K562 (cell line): ENCODE measurements around the gene EGFR. TPM values are rescaled to one million over a fixed set of nuclear protein-coding genes. Genes with fewer than 3 reads are reported as not detected.

ENCODE experiments used
- ATAC-seq: fragments of 200-7000 bp; cut with Tn5 transposase; 3 replicates; pipeline ENCODE4 v1.9.1; 2020; ENCODE audit warnings: moderate library complexity
- BruUV-seq: library from RNA; stranded (reverse); fragments of 400-500 nt; replicated peaks from 2 replicates; lab custom pipeline; 2021; lab: Mats Ljungman, UMichigan
- CTCF ChIA-PET: fragments of 300-600 bp; formaldehyde crosslinking; extraction: SDS; loops from one replicate; lab custom pipeline; 2021; ENCODE audit warnings: low intra/inter-chr PET ratio; lab: Yijun Ruan, JAX
- POLR2A ChIA-PET: fragments of 300-600, 350-650 bp; sonication (Branson Sonifier 250); formaldehyde crosslinking; extraction: SDS; loops from one replicate; lab custom pipeline; 2021; ENCODE audit warnings: antibody characterized with exemption, inconsistent platforms; lab: Yijun Ruan, JAX
- DNase-seq, 4 experiments: peaks; one replicate each; pipeline versions ENCODE4 v3.0.0 to v3.0.0-alpha.2; 2011 to 2018; ENCODE audit warnings: low spot score in 3 of 4, mixed read lengths in 3 of 4; ENCODE audit errors: extremely low read depth in 1 of 4
- FAIRE-seq: peaks from 2 replicates; lab custom pipeline; 2011; peaks lifted over from hg19 to GRCh38; lab: Jason Lieb, UNC
- H2AFZ ChIP-seq: 2 replicates; pipeline ENCODE4 v1.6.0; 2011; ENCODE audit warnings: low read depth, low read length, control low read depth, inconsistent platforms
- H3K27ac ChIP-seq: fragments of 200-600 bp; 3 replicates; pipeline ENCODE4 v1.8.0; 2011; ENCODE audit warnings: low read depth, mild to moderate bottlenecking, control low read depth, inconsistent platforms, low read length, moderate library complexity, mixed read lengths; ENCODE audit errors: extremely low read depth
- H3K27me3 ChIP-seq, 2 experiments: fragments of 300-600 bp in 1 of 2; 2 replicates in 1 of 2; 3 replicates in 1 of 2; pipeline versions ENCODE4 v1.6.0 to v1.8.0; 2011; ENCODE audit warnings: inconsistent platforms in 2 of 2, low read length in 2 of 2, mild to moderate bottlenecking in 1 of 2, mixed read lengths in 1 of 2, moderate library complexity in 1 of 2; ENCODE audit not compliant: control insufficient read depth in 2 of 2, insufficient read depth in 2 of 2
- H3K36me3 ChIP-seq: fragments of 300-600 bp; 3 replicates; pipeline ENCODE4 v1.8.0; 2011; ENCODE audit warnings: mild to moderate bottlenecking, low read length, inconsistent platforms; ENCODE audit not compliant: control insufficient read depth, insufficient read depth
- H3K4me1 ChIP-seq, 2 experiments: fragments of 200-600 bp in 1 of 2; replicated peaks in 1 of 2; 2 replicates in 1 of 2; 3 replicates in 1 of 2; pipeline versions ENCODE4 v1.5.1 to v1.8.0; 2011; ENCODE audit warnings: inconsistent platforms in 2 of 2, low read length in 2 of 2, mild to moderate bottlenecking in 1 of 2, mixed read lengths in 1 of 2, moderate library complexity in 1 of 2; ENCODE audit not compliant: control insufficient read depth in 2 of 2, insufficient read depth in 2 of 2
- H3K4me2 ChIP-seq: 2 replicates; pipeline ENCODE4 v1.6.1; 2011; ENCODE audit warnings: low read length, control low read depth, inconsistent platforms, mixed read lengths; ENCODE audit not compliant: insufficient read depth
- H3K4me3 ChIP-seq: fragments of 200-600 bp; sonication (generic), shearing (Covaris generic); 2 replicates; pipeline ENCODE4 v1.5.1; 2016; ENCODE audit warnings: control low read depth, inconsistent platforms
- H3K79me2 ChIP-seq: fragments of 200-600 bp; 3 replicates; pipeline ENCODE4 v1.8.0; 2011; ENCODE audit warnings: low read length, inconsistent platforms; ENCODE audit not compliant: control insufficient read depth, insufficient read depth
- H3K9ac ChIP-seq, 2 experiments: 2 replicates each; pipeline versions ENCODE4 v1.6.0 to v1.6.1; 2011; ENCODE audit warnings: low read depth in 2 of 2, low read length in 2 of 2, control low read depth in 1 of 2, inconsistent platforms in 1 of 2, mild to moderate bottlenecking in 1 of 2, mixed read lengths in 1 of 2; ENCODE audit not compliant: insufficient read depth in 1 of 2
- H3K9me1 ChIP-seq: one replicate; pipeline ENCODE4 v1.6.0; 2011; ENCODE audit warnings: inconsistent platforms, mild to moderate bottlenecking, low read length, moderate library complexity; ENCODE audit not compliant: control insufficient read depth, insufficient read depth
- H3K9me3 ChIP-seq: replicated peaks from 2 replicates; pipeline ENCODE4 v1.5.1; 2011; ENCODE audit warnings: low read depth, low read length, inconsistent platforms; ENCODE audit not compliant: control insufficient read depth, insufficient read depth
- H4K20me1 ChIP-seq: replicated peaks from 2 replicates; pipeline ENCODE4 v1.6.1; 2011; ENCODE audit warnings: low read length, inconsistent platforms, mixed read lengths; ENCODE audit not compliant: control insufficient read depth, insufficient read depth
- ELF2 ChIP-seq: fragments of 250-450 bp; sonication (Bioruptor Pico); IDR thresholded peaks from 2 replicates; pipeline ENCODE4 v1.5.0; 2021; ENCODE audit warnings: mild to moderate bottlenecking
- SP2 ChIP-seq: IDR thresholded peaks from 2 replicates; pipeline ENCODE4 v1.6.1; 2011; ENCODE audit warnings: mild to moderate bottlenecking, low read depth, low read length, moderate library complexity; ENCODE audit not compliant: poor library complexity, severe bottlenecking; ENCODE audit errors: extremely low read depth
- WGBS: fragments of 100-300 bp; shearing (Covaris generic); methylation state at CpG from one replicate; pipeline ENCODE4 v1.1.6; 2016; ENCODE audit warnings: low coverage, mixed read lengths; ENCODE audit not compliant: insufficient coverage; ENCODE audit errors: missing lambda C conversion rate; 5-methylcytosine and 5-hydroxymethylcytosine counted together
- in situ Hi-C: fragments of 300-500 bp; cut with MboI; formaldehyde crosslinking; loops from 4 replicates; pipeline ENCODE4 v1.15.0; 2018; ENCODE audit warnings: inconsistent platforms, mixed read lengths
- intact Hi-C: fragments of 100-400 bp; cut with micrococcal nuclease; formaldehyde crosslinking; loops from 2 replicates; pipeline ENCODE4 v1.14.2; 2022
- polyA plus RNA-seq, 8 experiments: library from polyadenylated mRNA; depleted of rRNA in 4 of 8; stranded (reverse) in 5 of 8; unstranded in 3 of 8; fragments of >200 nt; fragmentation: Nextera tagmentation in 2 of 8; fragmentation: Illumina TruSeq in 1 of 8; extraction: Ambion mirVana in 2 of 8; extraction: Trizol in 1 of 8; gene quantifications; 2 replicates each; pipeline versions ENCODE4 v1.2.1 to v1.2.3, GENCODE V29; 2011 to 2014; ENCODE audit warnings: inconsistent platforms in 1 of 8, missing spikeins in 1 of 8
- total RNA-seq, 7 experiments: library from RNA; depleted of rRNA in 6 of 7; stranded (reverse); fragments of >200 nt in 6 of 7; fragmentation: Illumina TruSeq in 2 of 7; extraction: Trizol in 2 of 7; gene quantifications; 2 replicates each; pipeline versions ENCODE4 v1.2.1 to v1.2.3, GENCODE V29; 2011 to 2021; ENCODE audit warnings: low replicate concordance in 1 of 7
- TF ChIP-seq, protein P1 (sequence below): fragments of 200-800 bp; sonication (Bioruptor generic); IDR thresholded peaks from 2 replicates; pipeline ENCODE4 v1.6.1; 2017; ENCODE audit warnings: missing genetic modification characterization, missing compliant biosample characterization
- TF ChIP-seq, protein P2 (sequence below), 2 experiments: fragments of 450-650 bp in 1 of 2; sonication (generic) in 1 of 2; formaldehyde crosslinking; conservative IDR thresholded peaks; 2 replicates each; pipeline versions ENCODE4 v1.4.0 to v1.8.1; 2020 to 2022; ENCODE audit warnings: mild to moderate bottlenecking in 1 of 2, missing genetic modification reagents in 1 of 2

The EGFR gene
- total and polyA plus RNA-seq, 9 of the 15 experiments (the other 6 are each of a cell fraction or from before 2014, with no cell fraction given) = 0.13 TPM; not detected in 8

GRCh38 chr7:54981913-54982312 lies 36.9 kb upstream of the EGFR start (continued):
- no peak for TF ChIP-seq SP2
- TF ChIP-seq, protein P1, sequence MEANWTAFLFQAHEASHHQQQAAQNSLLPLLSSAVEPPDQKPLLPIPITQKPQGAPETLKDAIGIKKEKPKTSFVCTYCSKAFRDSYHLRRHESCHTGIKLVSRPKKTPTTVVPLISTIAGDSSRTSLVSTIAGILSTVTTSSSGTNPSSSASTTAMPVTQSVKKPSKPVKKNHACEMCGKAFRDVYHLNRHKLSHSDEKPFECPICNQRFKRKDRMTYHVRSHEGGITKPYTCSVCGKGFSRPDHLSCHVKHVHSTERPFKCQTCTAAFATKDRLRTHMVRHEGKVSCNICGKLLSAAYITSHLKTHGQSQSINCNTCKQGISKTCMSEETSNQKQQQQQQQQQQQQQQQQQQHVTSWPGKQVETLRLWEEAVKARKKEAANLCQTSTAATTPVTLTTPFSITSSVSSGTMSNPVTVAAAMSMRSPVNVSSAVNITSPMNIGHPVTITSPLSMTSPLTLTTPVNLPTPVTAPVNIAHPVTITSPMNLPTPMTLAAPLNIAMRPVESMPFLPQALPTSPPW (CRISPR knock-in tag) = peak; percentile 60; the same call in 1 of the 2 replicates

DNA sequence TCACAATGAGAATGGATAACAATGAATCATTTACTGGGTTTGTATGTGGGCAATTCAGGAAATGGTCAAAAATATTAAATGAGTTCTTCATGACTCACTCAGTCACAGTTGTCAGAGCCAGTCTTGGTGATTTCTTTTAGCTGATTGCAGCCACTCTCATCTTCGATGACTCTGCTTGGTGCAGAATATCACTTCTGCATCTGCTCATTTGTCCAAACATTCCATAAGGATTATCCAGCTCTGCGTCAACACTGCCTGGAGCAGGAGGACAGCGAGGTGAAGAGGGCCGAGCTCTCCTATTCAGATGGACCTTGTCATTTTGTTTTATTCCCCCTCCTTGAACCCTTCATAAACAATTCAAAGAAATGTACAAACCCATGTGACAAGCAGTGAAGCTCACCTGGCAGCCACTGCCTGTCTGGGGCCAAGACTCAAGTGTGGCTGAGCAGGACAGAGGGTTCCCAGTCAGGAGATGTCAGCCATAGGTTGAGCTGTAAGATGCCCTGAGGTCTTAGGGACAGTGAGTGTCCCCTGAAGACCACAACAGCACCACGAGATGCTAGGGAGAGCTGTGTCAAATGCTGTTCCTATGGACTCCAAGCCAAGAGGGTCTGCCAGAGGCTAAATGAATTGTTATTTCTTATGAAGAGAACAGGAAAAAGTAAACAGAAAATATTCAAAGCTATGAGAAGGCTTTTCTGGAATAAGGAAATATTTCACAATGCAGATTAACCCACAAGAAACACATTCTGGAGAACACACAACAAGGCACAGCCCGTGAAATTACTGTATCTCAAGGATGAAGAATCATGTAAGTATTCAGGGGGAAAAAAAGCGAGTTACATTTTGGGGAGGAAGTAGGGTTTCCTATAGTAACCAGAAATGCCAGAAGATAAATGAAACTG lies 33.1 kb upstream of the EGFR start:
- H3K27me3 ChIP-seq = no peaks in the 10 kb centered on the region; a peak in 2 of 5 replicates
- no peaks in the 10 kb centered on the region for H3K4me1 ChIP-seq
- H4K20me1 ChIP-seq = no peaks in the 10 kb centered on the region
- no peak overlapping the region for H2AFZ ChIP-seq
- POLR2A ChIA-PET = no interaction called here
- no peak overlapping the region for H3K9ac ChIP-seq
- TF ChIP-seq ELF2 (CRISPR knock-in tag) = no peak
- TF ChIP-seq, protein P2, sequence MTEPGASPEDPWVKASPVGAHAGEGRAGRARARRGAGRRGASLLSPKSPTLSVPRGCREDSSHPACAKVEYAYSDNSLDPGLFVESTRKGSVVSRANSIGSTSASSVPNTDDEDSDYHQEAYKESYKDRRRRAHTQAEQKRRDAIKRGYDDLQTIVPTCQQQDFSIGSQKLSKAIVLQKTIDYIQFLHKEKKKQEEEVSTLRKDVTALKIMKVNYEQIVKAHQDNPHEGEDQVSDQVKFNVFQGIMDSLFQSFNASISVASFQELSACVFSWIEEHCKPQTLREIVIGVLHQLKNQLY (CRISPR knock-in tag; conservative IDR thresholded peaks at IDR 0.05) = no peak
- TF ChIP-seq, all 486 proteins: peak for 0
- Histone ChIP-seq H3K27ac (no peak overlapping the region), H3K79me2 (no peaks in the 10 kb centered on the region), H3K4me2 (no peak overlapping the region), H3K9me3 (no peaks in the 10 kb centered on the region), H3K36me3 (no peaks in the 10 kb centered on the region), H3K9me1 (no peaks in the 10 kb centered on the region), H3K4me3 (no peak overlapping the region)
- CTCF ChIA-PET = no interaction called here
- intact Hi-C loops (no loop called here), in situ Hi-C loops (no loop called here)
- BruUV-seq = no TSS peak
- 0% methylated on average over 7 of the region's 7 CpGs for WGBS
- DNase-seq (no peak), ATAC-seq (no peak), FAIRE-seq (no peak)
